ENCODE data around the gene KANK4.

The KANK4 gene

DNA sequence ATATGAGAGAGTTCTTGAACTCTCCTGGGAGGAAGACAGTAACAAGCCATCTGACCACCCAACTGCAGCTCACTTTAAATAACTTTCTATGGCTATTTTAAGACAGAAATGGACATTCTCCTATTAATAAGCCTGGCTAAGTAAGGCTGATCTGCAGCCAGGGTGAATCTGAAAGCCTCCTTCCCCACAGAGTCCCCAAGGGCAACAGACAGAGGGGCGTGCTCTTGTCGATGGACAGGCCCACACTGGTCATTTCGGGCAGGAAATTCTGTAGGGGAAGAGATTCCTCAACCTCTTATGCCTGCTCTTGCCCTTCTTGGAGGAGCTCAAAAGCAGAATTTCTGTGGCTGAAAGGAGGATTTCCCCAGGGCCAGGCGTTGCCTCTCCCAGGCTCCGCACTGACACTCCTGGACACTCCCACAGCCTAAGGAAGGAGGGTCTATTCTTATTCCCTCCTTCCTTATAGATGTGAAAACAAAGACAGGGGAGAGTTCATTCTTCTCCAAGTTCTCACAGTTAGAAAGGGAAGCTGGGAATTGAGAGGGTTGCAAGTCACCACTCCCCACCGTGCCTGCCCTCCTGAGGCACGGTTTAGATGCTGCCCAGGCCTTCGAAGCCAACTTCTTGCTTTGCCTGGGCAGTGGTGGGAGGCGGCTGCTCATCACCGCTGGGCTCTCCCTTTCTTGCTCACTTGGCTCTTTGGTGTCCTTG is 17.9 kb upstream of the KANK4 start:
- no peak for DNase-seq

DNA sequence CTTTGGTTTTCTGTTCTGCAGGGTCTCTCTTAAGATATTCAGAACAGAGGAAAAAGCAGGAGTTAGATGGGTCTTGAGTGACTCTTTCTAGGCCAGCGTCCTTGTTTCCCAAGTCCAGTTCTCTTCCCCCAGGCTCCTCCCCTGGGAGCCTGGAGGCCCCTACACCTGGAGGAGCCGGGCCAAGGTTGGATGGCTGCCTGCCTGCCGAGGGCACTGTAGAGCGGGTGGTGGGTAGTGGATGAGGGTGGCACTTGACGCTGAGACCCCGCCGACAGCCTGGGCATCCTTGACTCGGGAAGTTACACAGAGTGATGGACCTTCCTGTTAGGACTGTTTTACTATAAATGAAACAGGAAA is 17.4 kb upstream of the KANK4 start:
- no peak for DNase-seq

DNA sequence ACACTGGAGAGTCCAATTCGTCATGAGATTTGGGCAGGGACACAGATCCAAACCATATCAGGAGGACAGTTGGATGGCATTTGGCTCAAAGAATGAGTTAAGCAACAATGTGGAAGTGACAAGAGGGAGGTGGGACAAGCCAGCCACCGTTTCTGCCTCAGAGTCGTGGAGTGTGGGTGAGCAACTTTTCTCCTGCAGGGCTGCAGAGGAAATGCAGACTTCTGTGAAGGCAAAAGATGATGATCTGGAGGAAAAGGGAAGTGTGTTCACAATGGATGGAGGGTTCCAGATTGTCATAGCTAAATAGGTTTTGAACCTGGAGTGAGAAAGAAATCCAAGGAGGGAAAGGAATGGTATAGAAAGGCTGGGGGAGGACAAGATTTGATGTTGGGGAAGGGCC is 16.4 kb upstream of the KANK4 start:
- no peak for DNase-seq

DNA sequence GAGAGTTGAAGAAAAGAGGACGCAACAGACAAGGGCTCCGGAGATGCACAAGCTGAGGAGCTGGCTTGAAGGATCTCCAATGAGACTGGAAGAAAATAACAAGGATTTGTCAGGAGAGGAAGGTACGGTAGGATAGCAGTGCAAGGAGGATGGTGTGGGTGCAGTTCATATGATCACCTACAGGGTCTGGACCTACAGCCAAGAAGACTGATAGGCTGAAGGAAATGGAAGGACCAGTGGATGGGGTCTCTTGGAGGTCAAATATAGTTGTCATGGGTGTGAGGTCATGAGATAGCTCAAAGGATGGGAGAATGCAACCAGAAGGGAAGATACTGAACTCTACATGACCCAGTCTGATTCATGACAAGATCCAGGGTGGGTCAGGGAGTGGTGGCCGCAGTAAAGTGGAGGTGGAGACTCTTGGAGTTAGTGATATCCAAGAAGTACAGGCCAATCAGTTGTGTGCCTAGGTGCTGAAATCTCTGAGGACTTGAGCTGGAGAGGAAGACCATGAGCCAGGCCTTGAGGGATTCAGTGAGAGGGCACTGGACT is 15.3 kb upstream of the KANK4 start:
- DNase-seq, result no peak

DNA sequence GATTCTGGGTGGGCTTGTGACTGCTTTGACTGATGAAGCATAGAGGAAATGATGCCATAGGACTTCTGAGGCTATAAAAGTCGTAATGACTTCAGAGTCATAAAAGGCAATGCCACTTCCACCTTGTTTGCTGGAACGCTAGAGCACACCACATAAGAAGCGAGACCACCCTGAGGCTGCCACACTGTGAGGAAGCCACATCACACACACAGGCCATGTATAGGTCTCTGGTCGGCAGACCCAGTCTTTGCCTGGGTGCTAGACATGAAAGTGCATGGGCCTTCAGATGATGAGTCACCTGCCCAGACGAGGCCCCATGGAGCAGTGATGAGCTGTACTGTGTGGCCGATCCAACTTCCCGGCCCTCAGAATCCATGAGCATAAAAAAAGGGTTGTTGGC is 14.2 kb upstream of the KANK4 start:
- no peak for DNase-seq

DNA sequence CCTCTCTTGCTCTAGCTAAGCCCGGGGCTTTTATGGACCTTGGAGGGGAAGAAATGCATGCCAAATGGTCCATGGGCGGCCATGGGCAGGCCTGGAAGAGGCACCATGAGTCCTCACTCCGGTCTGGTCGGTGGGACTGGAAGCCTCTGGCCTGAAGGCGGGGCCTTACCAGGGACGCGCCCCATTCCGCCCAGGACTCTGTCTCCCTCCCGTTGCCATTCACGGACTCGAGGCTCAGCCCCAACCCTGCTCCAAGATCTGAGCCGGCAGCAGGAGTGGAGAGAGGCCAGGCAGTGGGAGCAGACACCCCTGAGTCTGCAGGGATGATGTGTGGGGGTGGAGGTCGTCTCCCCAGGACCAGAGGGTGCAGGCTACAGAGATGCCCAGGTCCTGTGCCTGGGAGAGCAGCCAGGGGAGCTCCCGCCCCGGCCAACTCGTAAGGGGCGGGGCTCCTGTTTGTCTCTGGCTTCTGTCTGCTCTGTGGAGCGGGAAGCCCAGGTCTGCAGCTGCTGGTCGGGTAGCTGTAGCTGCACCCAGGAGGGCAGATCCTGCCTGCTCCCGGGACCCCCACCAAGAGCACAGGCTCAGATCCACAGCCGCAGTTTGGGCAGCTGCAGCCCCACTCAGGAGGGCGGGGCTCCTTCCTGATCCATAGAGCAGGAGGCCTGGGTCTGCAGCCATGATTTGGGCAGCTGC is 8.3 kb upstream of the KANK4 start:
- DNase-seq, result no peak

DNA sequence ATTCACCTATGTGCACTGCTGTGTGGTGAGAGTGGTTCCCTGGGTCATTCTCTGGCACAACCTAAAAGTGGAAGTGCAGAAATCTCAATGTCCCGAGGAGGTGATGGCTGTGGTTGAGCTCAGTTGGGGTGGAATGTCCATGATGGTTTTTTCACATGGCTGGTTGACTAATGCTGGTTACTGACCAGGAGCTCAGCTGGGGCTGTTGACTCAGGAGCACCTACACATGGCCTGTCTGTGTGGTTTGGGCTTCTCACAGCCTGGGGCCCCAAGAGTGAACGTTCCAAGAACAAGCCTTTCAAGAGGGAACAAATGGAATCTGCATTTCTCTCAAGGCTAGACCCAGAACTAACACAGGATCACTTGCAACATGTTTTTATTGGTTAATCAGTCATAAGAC is 6.4 kb upstream of the KANK4 start:
- no peak for DNase-seq

DNA sequence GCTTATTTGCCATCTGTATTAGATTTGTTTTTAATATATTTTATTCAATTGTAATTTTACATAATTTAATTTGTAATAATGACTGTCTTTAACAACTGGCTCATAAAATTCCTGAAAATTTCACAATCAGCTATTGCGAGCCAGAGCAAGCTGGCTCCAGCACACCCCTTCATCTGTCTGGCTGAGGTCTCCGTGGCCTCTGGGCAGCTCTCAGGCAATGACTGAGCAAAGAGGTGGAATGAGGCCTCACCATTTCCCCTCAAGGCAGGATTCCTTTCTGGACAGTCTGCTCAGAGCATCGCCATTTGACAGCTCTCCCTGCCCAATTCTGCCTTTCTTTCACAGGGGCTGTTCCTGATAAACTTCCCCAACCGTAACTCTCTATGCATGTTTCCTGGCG is 5.8 kb upstream of the KANK4 start:
- no peak for DNase-seq

DNA sequence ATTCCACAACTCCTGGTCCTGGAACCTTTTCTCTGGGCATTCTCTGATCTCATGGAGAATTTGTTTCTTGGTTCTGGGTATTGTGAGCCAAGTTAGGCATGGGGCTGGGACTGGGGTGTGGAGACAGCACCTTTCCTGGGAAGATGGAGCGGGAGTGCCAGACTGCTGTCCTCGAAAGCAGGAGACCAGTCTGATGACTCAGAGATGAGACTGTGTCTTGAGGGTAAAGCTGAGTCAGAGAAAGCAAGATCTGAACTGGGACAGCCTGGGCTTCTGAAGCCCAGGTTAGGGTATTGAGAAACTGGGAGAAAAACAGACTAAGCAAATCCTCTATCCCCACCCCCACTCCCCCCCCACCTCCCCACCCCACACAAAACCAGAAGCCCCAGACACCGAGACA is 2.2 kb upstream of the KANK4 start:
- no peak for DNase-seq

DNA sequence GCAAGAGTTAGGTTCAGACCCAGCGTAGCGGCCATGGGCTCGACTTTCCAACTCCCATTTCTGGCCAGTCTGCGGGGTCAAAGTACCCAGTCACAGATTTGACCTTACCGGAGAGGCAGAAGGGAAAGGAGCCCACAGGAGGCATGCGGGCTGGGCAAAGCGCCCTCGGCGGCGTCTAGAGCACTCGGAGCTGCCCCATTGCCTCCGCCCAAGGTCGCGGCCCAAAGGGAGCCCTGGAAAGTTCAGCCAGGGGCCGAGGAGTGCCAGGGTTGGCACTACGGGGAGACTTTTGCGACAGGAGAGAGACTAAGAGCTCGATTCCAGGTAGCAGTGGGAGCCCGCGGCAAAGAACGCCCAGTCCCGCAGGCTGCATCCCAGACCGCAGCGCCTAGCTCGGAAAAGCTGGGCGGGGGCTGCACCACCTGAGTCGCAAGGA is 896 bp downstream of the KANK4 start:
- no peak for DNase-seq

DNA sequence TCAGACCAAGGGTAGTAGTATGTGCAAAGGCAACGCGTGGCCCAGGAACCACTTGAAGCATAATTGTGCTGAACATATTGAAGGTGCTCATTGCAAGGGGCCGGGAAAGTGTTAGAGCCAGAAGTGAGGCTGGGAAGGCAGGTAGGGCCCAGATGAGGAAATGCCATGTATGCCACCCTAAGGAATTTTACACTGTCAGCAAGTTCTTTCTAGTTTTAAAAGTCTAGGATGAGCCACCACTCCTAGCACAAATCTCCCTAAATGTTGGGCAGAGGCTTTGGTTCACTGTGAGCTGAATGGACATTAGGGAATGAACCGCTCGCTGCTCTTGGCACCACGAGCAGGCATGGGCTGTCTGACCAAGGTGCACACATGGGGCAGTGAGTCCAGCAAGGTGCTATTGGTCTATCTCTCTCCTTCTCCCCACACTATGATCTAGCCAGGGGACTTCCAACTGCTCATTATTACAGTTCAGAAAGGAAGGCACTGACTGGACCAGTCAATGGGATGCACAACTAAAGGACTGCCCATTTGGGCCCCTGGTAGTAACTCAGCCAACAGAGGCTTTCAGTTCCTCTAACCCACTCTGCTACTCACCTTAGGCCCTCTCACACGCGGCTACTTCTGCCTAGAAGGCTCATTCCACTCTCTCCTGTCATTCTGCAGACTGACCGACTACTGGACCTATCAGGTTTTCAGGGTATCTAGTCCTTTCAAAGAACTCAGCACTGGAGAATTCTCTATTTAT is 2.0 kb downstream of the KANK4 start:
- DNase-seq, result no peak

DNA sequence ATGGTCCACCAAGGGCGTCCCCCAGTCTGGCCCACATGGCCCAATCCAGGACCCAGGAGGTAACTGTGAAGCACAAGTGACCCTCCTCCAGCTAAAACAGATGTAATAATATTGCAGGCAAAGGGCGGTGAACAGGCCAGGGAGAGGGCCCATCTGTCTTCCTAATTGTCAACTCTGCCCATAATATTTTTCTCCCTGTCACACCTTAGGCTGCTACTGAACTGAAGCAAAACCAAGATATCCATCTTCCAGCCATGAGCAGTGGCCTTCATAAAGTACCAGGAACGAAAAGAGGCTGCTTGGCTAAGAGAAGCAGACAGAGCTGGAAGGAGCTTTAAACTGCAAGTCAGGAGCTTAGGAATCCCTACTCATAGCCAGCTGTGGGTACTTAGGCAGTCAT is 3.1 kb downstream of the KANK4 start:
- no peak for DNase-seq

DNA sequence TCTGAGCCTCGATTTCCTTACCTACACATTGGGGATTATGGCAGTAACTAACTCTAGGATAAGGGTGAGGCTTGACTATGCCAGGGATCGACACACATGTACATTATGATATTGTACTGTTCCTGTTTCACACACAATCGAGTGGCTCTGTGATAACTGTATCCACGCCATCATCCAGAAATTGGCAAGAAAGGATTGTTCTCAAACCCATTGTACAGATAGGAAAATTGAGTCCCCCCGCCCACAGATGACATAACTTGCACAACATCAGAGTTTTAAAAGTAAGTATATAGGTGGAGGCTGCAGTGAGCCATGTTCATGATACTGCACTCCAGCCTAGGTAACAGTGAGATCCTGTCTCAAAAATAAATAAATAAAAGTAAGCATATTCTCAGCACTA is 3.8 kb downstream of the KANK4 start:
- DNase-seq, result no peak

DNA sequence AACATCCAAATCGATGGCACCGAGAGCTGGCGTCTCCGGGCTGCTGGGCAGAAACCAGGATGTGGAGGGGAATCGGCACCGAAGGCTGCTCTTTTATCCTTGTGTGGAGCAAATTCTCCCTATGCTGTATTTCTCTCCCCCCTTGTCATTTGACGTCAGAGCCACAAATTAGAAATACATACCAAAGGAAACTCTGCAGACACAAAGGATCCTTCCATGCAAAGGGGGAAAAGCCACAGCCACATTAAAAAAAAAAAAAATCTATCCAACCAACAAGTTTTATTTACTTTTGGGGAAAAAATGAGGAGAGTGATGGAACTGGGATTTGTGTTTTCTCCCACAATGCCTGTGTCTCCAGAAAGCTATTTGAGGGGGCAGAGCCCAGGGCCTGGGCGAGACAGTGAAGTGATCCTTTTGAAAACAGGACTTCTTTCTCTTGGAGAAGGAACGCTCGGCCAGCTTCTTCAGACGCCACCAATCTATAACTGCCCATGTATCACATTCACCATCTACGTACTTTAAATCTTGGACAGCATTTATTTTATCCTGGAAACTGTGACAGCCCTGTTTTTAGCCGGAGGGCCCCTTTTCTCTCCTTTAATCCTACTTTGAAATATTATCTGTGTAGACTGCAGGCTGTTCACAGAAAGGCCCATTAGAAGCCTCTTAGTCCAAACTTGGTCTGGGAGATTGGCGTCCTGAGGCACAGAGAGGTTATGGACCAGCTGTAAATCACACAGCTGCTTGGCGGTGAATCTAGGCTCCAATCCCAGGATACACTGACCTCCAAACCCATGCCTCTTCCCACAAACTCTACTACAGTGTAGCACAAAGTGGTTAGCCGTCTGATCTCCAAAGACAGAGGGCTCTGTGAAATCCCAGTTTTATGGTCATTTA is 4.5 kb downstream of the KANK4 start:
- no peak for DNase-seq

DNA sequence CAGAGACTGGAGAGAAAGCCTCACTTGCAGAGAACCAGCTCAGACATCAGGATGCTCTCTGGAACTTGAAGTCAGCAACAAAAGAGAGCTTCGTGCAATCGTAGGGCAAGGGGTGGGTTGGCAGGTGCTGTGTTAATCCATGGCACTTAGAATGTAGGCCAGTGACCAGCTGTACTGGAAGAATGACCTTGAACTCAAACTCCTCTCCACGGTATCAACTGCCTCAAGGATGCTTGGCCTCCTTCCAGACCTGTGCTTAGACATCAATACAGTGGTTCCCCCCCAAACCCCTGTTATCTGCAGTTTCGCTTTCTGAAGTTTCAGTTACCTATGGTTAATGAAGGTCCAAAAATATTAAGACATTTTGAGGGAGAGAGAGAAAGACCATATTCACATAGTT is 6.5 kb downstream of the KANK4 start:
- no peak for DNase-seq

DNA sequence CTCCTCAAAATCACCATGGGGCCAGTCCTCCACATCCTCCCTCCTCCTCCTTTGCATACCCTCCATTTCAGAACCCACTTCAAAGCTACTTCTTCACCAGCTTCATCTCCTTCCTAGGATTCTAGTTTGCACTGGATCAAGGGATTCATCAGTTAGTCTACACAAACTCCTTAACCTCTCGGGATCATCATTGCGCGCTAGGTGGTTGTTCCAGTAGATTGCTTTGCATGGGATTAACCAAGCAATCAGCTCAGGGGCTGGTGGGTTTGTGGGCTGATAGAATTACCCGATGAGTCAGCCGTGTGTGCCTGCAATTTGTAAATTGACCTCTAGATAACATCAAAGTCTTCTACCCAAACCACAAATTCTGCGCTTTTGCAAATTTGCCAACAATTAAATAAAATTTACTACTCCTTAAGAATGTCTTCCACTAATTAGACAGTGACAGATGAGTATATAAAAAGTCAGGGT is 7.7 kb downstream of the KANK4 start:
- DNase-seq, result no peak

DNA sequence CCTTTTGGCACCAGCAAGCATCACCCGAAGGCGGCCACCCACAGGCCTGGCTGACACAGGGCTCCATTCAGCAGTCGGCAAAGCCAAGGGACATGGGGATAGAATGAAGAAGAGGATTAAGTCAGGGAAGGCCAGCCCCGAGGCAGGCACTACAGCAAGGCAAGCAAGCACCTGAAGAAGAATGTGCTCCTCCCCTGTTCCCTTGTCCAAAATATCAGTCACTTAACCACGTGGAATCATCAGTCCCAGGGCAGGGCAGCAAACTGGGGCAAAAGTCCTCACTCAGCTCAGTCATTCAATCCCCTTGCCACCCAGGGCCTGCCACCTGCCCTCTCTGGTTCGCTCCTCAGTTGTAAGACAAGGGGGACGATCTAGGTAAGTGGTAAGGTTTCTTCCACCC is 9.3 kb downstream of the KANK4 start:
- DNase-seq, result no peak

DNA sequence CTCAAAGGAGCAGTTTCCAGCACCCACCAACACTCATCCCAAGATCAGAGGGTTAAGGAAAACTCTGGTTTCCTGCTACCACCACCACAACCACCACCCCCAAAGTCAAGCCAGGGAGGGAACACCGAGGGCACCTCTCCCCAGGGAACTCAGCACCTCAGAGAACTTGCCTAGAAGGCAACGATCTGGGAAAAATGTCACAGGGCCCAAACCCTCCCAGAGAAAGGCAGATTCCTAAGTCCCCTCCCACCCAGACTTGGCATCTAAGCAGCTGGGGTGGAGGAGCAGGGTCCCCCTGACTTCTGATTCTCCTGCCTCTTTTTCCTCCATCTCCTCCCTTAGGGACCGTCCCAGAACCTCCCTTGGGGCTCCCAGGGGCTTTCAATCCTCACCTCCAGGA is 10.6 kb downstream of the KANK4 start:
- DNase-seq, result no peak

DNA sequence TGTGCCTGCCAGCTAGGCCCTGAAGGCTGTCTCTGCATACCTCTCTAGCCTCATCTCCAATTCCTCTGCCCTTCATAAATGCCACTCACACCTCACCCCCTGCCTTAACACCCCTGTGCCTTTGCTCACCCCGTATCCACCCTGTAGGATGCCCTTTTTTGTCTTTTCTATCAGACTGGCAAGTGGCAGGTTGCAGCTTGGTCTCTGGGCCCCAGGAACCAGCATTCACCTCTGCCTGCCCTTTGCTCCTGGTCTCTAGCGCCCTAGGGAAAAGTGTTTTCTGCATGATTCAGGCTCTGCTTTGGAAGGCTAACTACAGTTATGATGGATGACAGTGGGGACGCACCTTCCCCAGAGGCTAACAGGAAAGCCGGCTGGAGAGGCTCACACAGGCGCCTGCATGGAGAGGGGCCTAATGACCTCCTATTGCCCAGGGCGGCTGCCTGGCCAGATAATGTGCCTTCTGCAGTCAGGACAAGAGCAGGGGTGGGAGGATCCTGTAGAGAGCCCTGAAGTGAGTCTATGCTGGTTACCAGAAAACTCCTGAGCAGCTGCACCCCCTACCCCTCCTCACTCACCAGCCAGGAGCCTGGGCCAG is 11.2 kb downstream of the KANK4 start:
- DNase-seq, result no peak

DNA sequence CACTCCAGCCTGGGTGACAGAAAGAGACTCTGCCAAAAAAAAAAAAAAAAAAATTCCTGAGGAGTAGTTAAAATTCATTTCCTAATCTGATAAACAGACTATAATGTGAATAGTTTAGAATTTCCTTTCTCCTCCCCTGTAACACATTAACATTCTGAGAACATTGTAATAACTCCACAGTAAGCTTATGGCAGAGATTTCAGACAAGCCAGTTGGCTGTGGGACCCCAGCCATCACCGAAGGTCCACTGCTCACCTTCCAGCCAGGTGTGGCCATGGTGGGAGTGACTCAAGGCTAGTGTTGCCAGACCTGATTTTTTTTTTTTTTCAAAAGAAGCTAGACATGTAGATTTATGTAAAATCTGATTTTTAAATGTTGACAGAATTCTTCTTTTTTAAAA is 11.8 kb downstream of the KANK4 start:
- no peak for DNase-seq

DNA sequence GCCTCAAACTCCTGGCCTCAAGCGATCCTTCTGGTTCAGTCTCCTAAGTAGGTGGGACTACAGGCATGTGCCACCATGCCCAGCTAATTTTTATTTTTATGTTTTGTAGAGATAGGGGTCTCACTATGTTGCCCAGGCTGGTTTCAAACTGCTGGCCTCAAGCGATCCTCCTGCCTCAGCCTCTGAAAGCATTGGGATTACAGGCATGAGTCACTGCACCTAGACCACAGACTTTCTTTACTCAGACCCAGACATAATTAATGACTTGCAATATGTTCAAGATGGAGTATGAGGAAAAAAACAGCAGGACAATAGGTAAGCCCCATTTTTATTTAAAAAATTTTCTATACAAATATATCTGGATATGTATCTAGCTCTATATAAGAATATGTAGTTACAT is 13.2 kb downstream of the KANK4 start:
- no peak for DNase-seq

DNA sequence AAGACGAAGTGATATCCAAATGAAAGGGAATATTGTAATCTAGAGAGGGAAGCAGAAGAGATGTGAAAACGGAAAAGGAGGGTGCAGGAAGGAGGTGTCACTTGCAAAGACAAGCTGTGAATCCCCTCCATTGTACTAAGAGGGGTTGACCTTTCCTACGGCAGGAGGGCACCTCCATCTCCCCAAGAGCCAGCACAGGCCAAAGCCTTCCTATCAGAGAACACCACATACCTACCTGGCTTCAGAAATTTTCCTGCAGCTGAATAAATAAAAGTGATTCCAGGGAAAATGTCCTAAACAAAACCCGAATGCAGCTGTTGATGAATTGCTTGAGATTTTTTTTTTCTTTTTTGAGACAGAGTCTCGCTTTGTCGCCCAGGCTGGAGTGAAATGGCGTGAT is 14.3 kb downstream of the KANK4 start:
- DNase-seq, result no peak
